Neural progenitor cell (in vitro differentiated cells): ENCODE measurements around the gene URAD.

Experiments
- EZH2 ChIP-seq: fragments of 200-600 bp; sonication (generic); IDR thresholded peaks from 2 replicates; pipeline ENCODE4 v1.6.1; 2017; ENCODE audit warnings: antibody characterized with exemption, mild to moderate bottlenecking, moderate library complexity
- EZH2phosphoT487 ChIP-seq: fragments of 200-600 bp; sonication (generic); IDR thresholded peaks from 2 replicates; pipeline ENCODE4 v1.6.1; 2017; ENCODE audit warnings: antibody characterized with exemption
- TF ChIP-seq, protein P1 (sequence below): fragments of 200-600 bp; sonication (generic); IDR thresholded peaks from 2 replicates; pipeline ENCODE4 v1.5.1; 2017; ENCODE audit warnings: antibody characterized with exemption, mild to moderate bottlenecking

DNA sequence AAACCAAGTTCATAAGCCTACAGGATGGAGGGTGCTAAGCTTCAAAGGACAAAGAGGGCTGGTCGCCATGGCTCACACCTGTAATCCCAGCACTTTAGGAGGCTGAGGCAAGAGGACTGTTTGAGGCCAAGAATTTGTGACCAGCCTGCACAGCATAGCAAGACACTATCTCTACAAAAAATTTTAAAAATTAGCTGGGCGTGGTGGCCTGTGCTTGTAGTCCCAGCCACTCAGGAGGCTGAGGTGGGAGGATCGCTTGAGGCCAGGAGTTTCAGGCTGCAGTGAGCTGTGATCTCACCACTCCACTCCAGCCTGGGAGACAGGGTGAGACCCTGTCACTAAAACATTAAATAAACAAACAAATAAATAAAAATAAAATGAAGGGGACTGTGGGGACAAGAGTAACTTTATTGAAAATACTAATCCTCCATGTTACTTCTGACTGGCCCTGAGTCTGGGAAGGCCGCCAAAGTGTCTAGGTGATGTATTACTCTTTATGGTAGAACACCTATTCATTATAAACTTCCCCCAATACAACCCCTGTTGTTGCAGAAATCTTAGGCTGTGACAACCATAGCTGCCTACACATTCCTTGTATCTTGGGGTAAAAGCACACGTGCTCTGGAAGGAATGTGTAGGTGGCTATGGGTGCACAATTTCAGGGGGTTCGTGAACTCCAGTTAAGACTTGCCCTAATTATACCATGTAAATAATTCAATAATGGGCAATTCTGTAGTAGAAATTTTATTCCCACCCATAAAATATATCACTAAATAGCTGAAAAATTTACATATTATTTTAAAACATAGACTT, 14.6 kb upstream of the URAD start:
- TF ChIP-seq, protein P1, sequence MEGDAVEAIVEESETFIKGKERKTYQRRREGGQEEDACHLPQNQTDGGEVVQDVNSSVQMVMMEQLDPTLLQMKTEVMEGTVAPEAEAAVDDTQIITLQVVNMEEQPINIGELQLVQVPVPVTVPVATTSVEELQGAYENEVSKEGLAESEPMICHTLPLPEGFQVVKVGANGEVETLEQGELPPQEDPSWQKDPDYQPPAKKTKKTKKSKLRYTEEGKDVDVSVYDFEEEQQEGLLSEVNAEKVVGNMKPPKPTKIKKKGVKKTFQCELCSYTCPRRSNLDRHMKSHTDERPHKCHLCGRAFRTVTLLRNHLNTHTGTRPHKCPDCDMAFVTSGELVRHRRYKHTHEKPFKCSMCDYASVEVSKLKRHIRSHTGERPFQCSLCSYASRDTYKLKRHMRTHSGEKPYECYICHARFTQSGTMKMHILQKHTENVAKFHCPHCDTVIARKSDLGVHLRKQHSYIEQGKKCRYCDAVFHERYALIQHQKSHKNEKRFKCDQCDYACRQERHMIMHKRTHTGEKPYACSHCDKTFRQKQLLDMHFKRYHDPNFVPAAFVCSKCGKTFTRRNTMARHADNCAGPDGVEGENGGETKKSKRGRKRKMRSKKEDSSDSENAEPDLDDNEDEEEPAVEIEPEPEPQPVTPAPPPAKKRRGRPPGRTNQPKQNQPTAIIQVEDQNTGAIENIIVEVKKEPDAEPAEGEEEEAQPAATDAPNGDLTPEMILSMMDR, result no peak
- no peak for TF ChIP-seq EZH2
- TF ChIP-seq EZH2phosphoT487, result no peak
